ENCODE data around the gene SUN2. TPM values are rescaled to one million over a fixed set of nuclear protein-coding genes. Genes with fewer than 3 reads are reported as not detected.

Gene SUN2
- total and polyA plus RNA-seq, 3 donors from 2014 or later, result 90.8 to 331 (median 295) TPM

GRCh38 chr22:38766076-38766777, 10.4 kb upstream of the SUN2 start:
- H3K36me3 ChIP-seq (ENCODE audit: low read depth, missing control alignments), result no peaks in the 10 kb centered on the region
- peak; percentile 76 for DNase-seq
- H3K9me3 ChIP-seq, result no peaks in the 10 kb centered on the region
- H3K27ac ChIP-seq, result no peak overlapping the region
- WGBS, 2 donors, result 53 to 60% methylated on average over 14 of the region's 14 CpGs
- no peaks in the 10 kb centered on the region for H3K4me1 ChIP-seq
- no peak for TF ChIP-seq POLR2A (IDR thresholded peaks at IDR 0.05)
- peak; percentile 25 to 68 (median 52) for TF ChIP-seq CTCF (IDR thresholded peaks at IDR 0.05)
- no peak overlapping the region for H3K4me3 ChIP-seq
- intact Hi-C loops (cut with DNase I; ENCODE audit: low total_unique reads), result loop anchor here (10.0 kb wide), 1 partner anchor 89 kb away; no protein-coding TSS in a partner anchor
- no peaks in the 10 kb centered on the region for H3K27me3 ChIP-seq

GRCh38 chr22:38762551-38762983, 6.8 kb upstream of the SUN2 start:
- H3K36me3 ChIP-seq (ENCODE audit: low read depth, missing control alignments), result no peaks in the 10 kb centered on the region
- H3K4me3 ChIP-seq, result no peak overlapping the region
- peaks cover 6% of the 10 kb centered on the region for H3K4me1 ChIP-seq
- intact Hi-C loops (cut with DNase I; ENCODE audit: low total_unique reads), result loop anchor here (10.0 kb wide), 1 partner anchor 92 kb away; no protein-coding TSS in a partner anchor
- WGBS, 2 donors, result 72% methylated on average over 7 to 11 of the region's 11 CpGs
- no peaks in the 10 kb centered on the region for H3K9me3 ChIP-seq
- TF ChIP-seq POLR2A (IDR thresholded peaks at IDR 0.05) (no peak), CTCF (IDR thresholded peaks at IDR 0.05) (no peak)
- H3K27me3 ChIP-seq, result no peaks in the 10 kb centered on the region
- no peak for DNase-seq
- no peak overlapping the region for H3K27ac ChIP-seq

DNA sequence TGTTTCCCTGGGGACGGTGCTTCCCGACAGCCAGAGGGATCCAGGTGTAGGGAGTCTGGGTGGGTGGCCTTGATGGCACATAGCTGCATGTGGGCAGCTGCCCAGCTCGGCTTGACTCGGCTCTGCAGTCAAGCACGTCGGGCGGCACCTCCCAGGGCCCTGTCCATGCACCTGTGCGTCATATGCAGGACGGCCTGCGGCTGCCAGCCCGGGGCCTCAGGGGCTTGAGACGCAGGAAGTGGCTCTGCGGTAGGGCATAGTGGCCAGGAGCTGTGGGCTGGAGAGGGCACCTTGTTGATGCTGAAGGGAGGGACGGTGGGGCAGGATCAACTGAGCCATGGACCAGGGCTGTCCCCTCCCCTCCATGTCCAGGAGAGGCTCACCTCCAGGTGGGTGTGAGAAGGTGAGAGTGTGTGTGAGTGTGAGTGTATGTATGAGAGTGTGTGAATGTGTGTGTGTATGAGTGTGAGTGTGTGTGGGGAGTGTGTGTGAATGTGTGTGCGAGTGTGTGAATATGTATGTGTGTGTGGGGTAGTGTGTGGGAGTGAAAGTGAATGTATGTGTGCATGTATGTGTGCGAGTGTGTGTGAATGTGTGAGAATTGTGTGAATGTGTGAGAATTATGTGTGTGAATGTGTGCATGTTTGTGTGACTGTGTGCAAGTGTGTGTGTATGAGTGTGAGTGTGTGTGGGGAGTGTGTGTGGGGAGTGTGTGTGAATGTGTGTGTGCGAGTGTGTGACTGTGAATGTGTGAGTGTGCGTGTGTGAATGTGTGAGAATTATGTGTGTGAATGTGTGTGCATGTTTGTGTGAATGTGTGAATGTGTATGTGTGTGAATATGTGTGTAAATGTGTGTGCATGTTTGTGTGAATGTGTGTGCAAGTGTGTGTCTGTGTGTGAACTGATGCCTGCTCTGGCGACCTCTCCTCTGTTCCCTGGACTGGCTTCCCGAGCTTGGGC, 5.7 kb upstream of the SUN2 start:
- no peak overlapping the region for H3K4me3 ChIP-seq
- 55 to 67% methylated on average over 17 to 20 of the region's 20 CpGs for WGBS, 2 donors
- TF ChIP-seq CTCF (IDR thresholded peaks at IDR 0.05), result no peak
- TF ChIP-seq POLR2A (IDR thresholded peaks at IDR 0.05), result no peak
- peaks cover 6% of the 10 kb centered on the region for H3K4me1 ChIP-seq
- intact Hi-C loops (cut with DNase I; ENCODE audit: low total_unique reads), result loop anchor here (10.0 kb wide), 1 partner anchor 93 kb away; no protein-coding TSS in a partner anchor
- H3K36me3 ChIP-seq (ENCODE audit: low read depth, missing control alignments), result no peaks in the 10 kb centered on the region
- no peak overlapping the region for H3K27ac ChIP-seq
- no peak for DNase-seq
- H3K9me3 ChIP-seq, result no peaks in the 10 kb centered on the region
- no peaks in the 10 kb centered on the region for H3K27me3 ChIP-seq

- Histone ChIP-seq H3K4me3 (no peak overlapping the region), H3K27me3 (no peaks in the 10 kb centered on the region), H3K4me1 (peaks cover 10% of the 10 kb centered on the region), H3K36me3 (ENCODE audit: low read depth, missing control alignments) (no peaks in the 10 kb centered on the region), H3K9me3 (no peaks in the 10 kb centered on the region), H3K27ac (no peak overlapping the region)
- WGBS, 2 donors, result 75 to 76% methylated on average over 12 of the region's 12 CpGs
- intact Hi-C loops (cut with DNase I; ENCODE audit: low total_unique reads), result loop anchor here (10.0 kb wide), 1 partner anchor 94 kb away; no protein-coding TSS in a partner anchor
- DNase-seq, result no peak
- TF ChIP-seq POLR2A (IDR thresholded peaks at IDR 0.05) (no peak), CTCF (IDR thresholded peaks at IDR 0.05) (no peak)
These were observed 4.8 kb upstream of the SUN2 start for GRCh38 chr22:38760477-38761201.
